Fibroblast of skin of back (primary cell): ENCODE data around the gene SLCO2A1.
A peak's percentile ranks its signal among the peaks of the same experiment; 100 is the strongest.

Experiments used
- DNase-seq: peaks from one replicate; pipeline ENCODE4 v3.0.0-alpha.2; 2013

SLCO2A1 gene

GRCh38 chr3:133999891-134000685, 29.6 kb downstream of the SLCO2A1 start:
- DNase-seq = no peak

- DNase-seq = no peak
Observed at GRCh38 chr3:133998691-133999241, 31.0 kb downstream of the SLCO2A1 start.

- no peak for DNase-seq
Observed at GRCh38 chr3:133997871-133998635, 31.7 kb downstream of the SLCO2A1 start.

- no peak for DNase-seq
Observed at GRCh38 chr3:133996996-133997395, 32.7 kb downstream of the SLCO2A1 start.

- DNase-seq = peak; percentile 37
Observed at GRCh38 chr3:133996251-133996661, 33.5 kb downstream of the SLCO2A1 start.

GRCh38 chr3:133995264-133995663, 34.5 kb downstream of the SLCO2A1 start:
- DNase-seq = no peak

GRCh38 chr3:133994166-133994890, 35.4 kb downstream of the SLCO2A1 start:
- no peak for DNase-seq

- no peak for DNase-seq
Observed at GRCh38 chr3:133992951-133993620, 36.6 kb downstream of the SLCO2A1 start.

GRCh38 chr3:133992381-133992780, 37.3 kb downstream of the SLCO2A1 start:
- no peak for DNase-seq

- DNase-seq = peak; percentile 17
Observed at GRCh38 chr3:133991637-133992036, 38.1 kb downstream of the SLCO2A1 start.

GRCh38 chr3:133991209-133991608, 38.5 kb downstream of the SLCO2A1 start:
- DNase-seq = peak; percentile 47

- DNase-seq = no peak
Observed at GRCh38 chr3:133989936-133990702, 39.6 kb downstream of the SLCO2A1 start.

- no peak for DNase-seq
Observed at GRCh38 chr3:133988631-133989161, 41.0 kb downstream of the SLCO2A1 start.

GRCh38 chr3:133987948-133988484, 41.7 kb downstream of the SLCO2A1 start:
- no peak for DNase-seq

GRCh38 chr3:133987136-133987535, 42.6 kb downstream of the SLCO2A1 start:
- DNase-seq = no peak

- no peak for DNase-seq
Observed at GRCh38 chr3:133986311-133986710, 43.4 kb downstream of the SLCO2A1 start.

GRCh38 chr3:133984975-133985374, 44.8 kb downstream of the SLCO2A1 start:
- no peak for DNase-seq

GRCh38 chr3:133983576-133984560, 45.9 kb downstream of the SLCO2A1 start:
- DNase-seq = no peak

GRCh38 chr3:133983126-133983525, 46.6 kb downstream of the SLCO2A1 start:
- no peak for DNase-seq

- DNase-seq = no peak
Observed at GRCh38 chr3:133980550-133980949, 49.2 kb downstream of the SLCO2A1 start.
